ENCODE data around the gene ACTMAP. TPM values are rescaled to one million over a fixed set of nuclear protein-coding genes. Genes with fewer than 3 reads are reported as not detected.

The ACTMAP gene
- total RNA-seq, 1 donor from 2014 or later, result 12.7 TPM

- no peaks in the 10 kb centered on the region for H3K27me3 Mint-ChIP-seq
- intact Hi-C loops (cut with micrococcal nuclease), result no loop called here
- H3K36me3 Mint-ChIP-seq (ENCODE audit: low read depth), result peaks cover 44% of the 10 kb centered on the region
- no peak for DNase-seq
- H3K4me1 Mint-ChIP-seq, result no peaks in the 10 kb centered on the region
- no peak for ATAC-seq (ENCODE audit: low read depth)
- ChIA-PET CTCF (no interaction called here), POLR2A (interaction anchor here (0.7 kb wide), 1 partner anchor 130 kb away, joined by 5 read pairs; no protein-coding TSS in a partner anchor)
- no peaks in the 10 kb centered on the region for H3K9me3 Mint-ChIP-seq
- no peak overlapping the region for H3K27ac Mint-ChIP-seq
- H3K4me3 Mint-ChIP-seq, result no peak overlapping the region
- no peak for TF ChIP-seq CTCF (IDR thresholded peaks at IDR 0.05)
These were observed 53.3 kb downstream of the ACTMAP start for GRCh38 chr19:40697007-40697406.

- CTCF ChIA-PET, result no interaction called here
- Mint-ChIP-seq H3K36me3 (ENCODE audit: low read depth) (peaks cover 34% of the 10 kb centered on the region), H3K9me3 (no peaks in the 10 kb centered on the region), H3K4me1 (peaks cover 7% of the 10 kb centered on the region), H3K4me3 (no peak overlapping the region), H3K27me3 (no peaks in the 10 kb centered on the region), H3K27ac (no peak overlapping the region)
- DNase-seq (no peak), ATAC-seq (ENCODE audit: low read depth) (no peak)
- no peak for TF ChIP-seq CTCF (IDR thresholded peaks at IDR 0.05)
- POLR2A ChIA-PET, result no interaction called here
- intact Hi-C loops (cut with micrococcal nuclease), result no loop called here
These were observed 54.4 kb downstream of the ACTMAP start for GRCh38 chr19:40695881-40696280.

- Mint-ChIP-seq H3K27me3 (no peaks in the 10 kb centered on the region), H3K27ac (no peak overlapping the region), H3K36me3 (ENCODE audit: low read depth) (peaks cover 28% of the 10 kb centered on the region), H3K4me1 (peaks cover 13% of the 10 kb centered on the region), H3K4me3 (no peak overlapping the region), H3K9me3 (no peaks in the 10 kb centered on the region)
- intact Hi-C loops (cut with micrococcal nuclease), result loop anchor here (5.0 kb wide), 1 partner anchor 122 kb away; no protein-coding TSS in a partner anchor
- POLR2A ChIA-PET, result no interaction called here
- CTCF ChIA-PET, result no interaction called here
- ATAC-seq (ENCODE audit: low read depth), result no peak
- no peak for DNase-seq
- no peak for TF ChIP-seq CTCF (IDR thresholded peaks at IDR 0.05)
These were observed 56.4 kb downstream of the ACTMAP start for GRCh38 chr19:40693896-40694295.

- Mint-ChIP-seq H3K9me3 (no peaks in the 10 kb centered on the region), H3K4me1 (peaks cover 13% of the 10 kb centered on the region), H3K4me3 (no peak overlapping the region), H3K27me3 (no peaks in the 10 kb centered on the region), H3K36me3 (ENCODE audit: low read depth) (peaks cover 28% of the 10 kb centered on the region), H3K27ac (no peak overlapping the region)
- ATAC-seq (ENCODE audit: low read depth) (no peak), DNase-seq (no peak)
- intact Hi-C loops (cut with micrococcal nuclease), result loop anchor here (5.0 kb wide), 1 partner anchor 121 kb away; no protein-coding TSS in a partner anchor
- TF ChIP-seq CTCF (IDR thresholded peaks at IDR 0.05), result no peak
- CTCF ChIA-PET, result no interaction called here
- POLR2A ChIA-PET, result no interaction called here
These were observed 57.0 kb downstream of the ACTMAP start for GRCh38 chr19:40693150-40693788.

- H3K4me1 Mint-ChIP-seq, result peaks cover 13% of the 10 kb centered on the region
- H3K4me3 Mint-ChIP-seq, result peak overlapping the region; percentile 28
- no peaks in the 10 kb centered on the region for H3K27me3 Mint-ChIP-seq
- ChIA-PET CTCF (no interaction called here), POLR2A (interaction anchor here (2.2 kb wide), 1 partner anchor 86 kb away, joined by 32 read pairs; the partner anchor contains the start of gene RAB4B)
- DNase-seq, result no peak
- ATAC-seq (ENCODE audit: low read depth), result no peak
- intact Hi-C loops (cut with micrococcal nuclease), result loop anchor here (5.0 kb wide), 1 partner anchor 120 kb away; no protein-coding TSS in a partner anchor
- no peak for TF ChIP-seq CTCF (IDR thresholded peaks at IDR 0.05)
- H3K36me3 Mint-ChIP-seq (ENCODE audit: low read depth), result peaks cover 26% of the 10 kb centered on the region
- H3K9me3 Mint-ChIP-seq, result no peaks in the 10 kb centered on the region
- H3K27ac Mint-ChIP-seq, result peak overlapping the region; percentile 2
These were observed 58.1 kb downstream of the ACTMAP start for GRCh38 chr19:40692212-40692551.
